Testis (tissue), 3 donors: ENCODE results near the gene CENPV. TPM values are rescaled to one million over a fixed set of nuclear protein-coding genes. Genes with fewer than 3 reads are reported as not detected.

ENCODE experiments used
- DNase-seq: peaks from one replicate; pipeline ENCODE4 v3.0.0-alpha.2; 2019
- H3K27ac ChIP-seq, 2 donors: fragments of 200-600 bp; sonication (generic); one replicate each; pipeline ENCODE4 v1.5.1; 2019
- H3K27me3 ChIP-seq: fragments of 200-600 bp; sonication (generic); one replicate; pipeline ENCODE4 v1.5.1; 2019
- H3K36me3 ChIP-seq: fragments of 200-600 bp; sonication (generic); one replicate; pipeline ENCODE4 v1.5.1; 2017; ENCODE audit warnings: low read depth; ENCODE audit errors: missing control alignments
- H3K4me1 ChIP-seq: fragments of 200-600 bp; sonication (generic); one replicate; pipeline ENCODE4 v1.5.1; 2019
- H3K4me3 ChIP-seq, 2 donors: fragments of 200-600 bp; sonication (generic); one replicate each; pipeline ENCODE4 v1.5.1; 2017 to 2019
- H3K9me3 ChIP-seq: fragments of 200-600 bp; sonication (generic); one replicate; pipeline ENCODE4 v1.5.1; 2017
- POLR2A ChIP-seq: fragments of 450-650 bp; IDR thresholded peaks from one replicate; pipeline ENCODE4 v1.6.1; 2017; ENCODE audit warnings: antibody characterized with exemption, mild to moderate bottlenecking, moderate library complexity
- WGBS, 2 donors: methylation state at CpG; one replicate each; pipeline ENCODE4 v1.1.5; 2018; 5-methylcytosine and 5-hydroxymethylcytosine counted together
- intact Hi-C: fragments of 100-400 bp; cut with DNase I; formaldehyde crosslinking; loops from one replicate; pipeline ENCODE4 v1.15.1; 2023; ENCODE audit warnings: low total_unique reads
- polyA plus RNA-seq: library from polyadenylated mRNA; stranded (reverse); fragments of 350-450 nt; fragmentation: Illumina TruSeq; extraction: RNeasy Lipid Tissue Mini Kit (QIAGEN cat#74804); gene quantifications from one replicate; pipeline ENCODE4 v1.2.3, GENCODE V29; 2014; ENCODE audit warnings: low read depth, low replicate concordance; ENCODE audit not compliant: insufficient read depth
- total RNA-seq, 2 donors: library from RNA; depleted of rRNA; stranded (reverse); fragments of >200 nt; gene quantifications; one replicate each; pipeline ENCODE4 v1.2.3, GENCODE V29; 2016
- TF ChIP-seq, protein P1 (sequence below), 3 experiments: fragments of 450-650 bp in 2 of 3; fragments of 200-600 bp in 1 of 3; sonication (generic) in 1 of 3; IDR thresholded peaks; one replicate each; pipeline ENCODE4 v1.5.1; 2016 to 2019; ENCODE audit warnings: antibody characterized with exemption in 3 of 3, mild to moderate bottlenecking in 2 of 3, moderate library complexity in 1 of 3

The CENPV gene
- total and polyA plus RNA-seq, 3 donors from 2014 or later: 73.5 to 119 (median 82.3) TPM

DNA sequence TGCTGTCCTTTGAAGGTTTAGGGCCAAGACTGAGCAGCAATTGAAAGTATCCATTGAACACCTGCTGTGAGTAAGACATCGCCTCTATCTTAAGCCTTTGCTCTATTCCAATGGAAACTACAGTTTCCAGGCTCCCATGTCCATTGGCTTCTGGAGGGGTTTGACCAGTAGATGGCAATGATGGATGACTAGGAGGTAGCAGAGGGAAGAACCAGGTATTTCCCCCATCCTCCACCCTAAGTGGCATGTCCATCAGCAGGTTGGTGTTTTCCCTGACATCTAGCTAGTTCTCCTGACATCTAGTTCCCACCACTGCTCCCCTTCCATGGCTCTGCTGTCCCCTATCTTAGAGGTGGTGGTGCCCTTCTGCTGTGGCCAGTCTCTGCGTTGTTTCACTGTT, 58.7 kb downstream of the CENPV start:
- no peak overlapping the region for H3K4me3 ChIP-seq
- no peaks in the 10 kb centered on the region for H3K9me3 ChIP-seq
- TF ChIP-seq, protein P1, sequence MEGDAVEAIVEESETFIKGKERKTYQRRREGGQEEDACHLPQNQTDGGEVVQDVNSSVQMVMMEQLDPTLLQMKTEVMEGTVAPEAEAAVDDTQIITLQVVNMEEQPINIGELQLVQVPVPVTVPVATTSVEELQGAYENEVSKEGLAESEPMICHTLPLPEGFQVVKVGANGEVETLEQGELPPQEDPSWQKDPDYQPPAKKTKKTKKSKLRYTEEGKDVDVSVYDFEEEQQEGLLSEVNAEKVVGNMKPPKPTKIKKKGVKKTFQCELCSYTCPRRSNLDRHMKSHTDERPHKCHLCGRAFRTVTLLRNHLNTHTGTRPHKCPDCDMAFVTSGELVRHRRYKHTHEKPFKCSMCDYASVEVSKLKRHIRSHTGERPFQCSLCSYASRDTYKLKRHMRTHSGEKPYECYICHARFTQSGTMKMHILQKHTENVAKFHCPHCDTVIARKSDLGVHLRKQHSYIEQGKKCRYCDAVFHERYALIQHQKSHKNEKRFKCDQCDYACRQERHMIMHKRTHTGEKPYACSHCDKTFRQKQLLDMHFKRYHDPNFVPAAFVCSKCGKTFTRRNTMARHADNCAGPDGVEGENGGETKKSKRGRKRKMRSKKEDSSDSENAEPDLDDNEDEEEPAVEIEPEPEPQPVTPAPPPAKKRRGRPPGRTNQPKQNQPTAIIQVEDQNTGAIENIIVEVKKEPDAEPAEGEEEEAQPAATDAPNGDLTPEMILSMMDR (IDR thresholded peaks at IDR 0.05): no peak
- TF ChIP-seq POLR2A: no peak
- peak overlapping the region in 1 of 2 donors; percentile 30 for H3K27ac ChIP-seq
- intact Hi-C loops: no loop called here
- 98 to 100% methylated on average over 2 of the region's 2 CpGs for WGBS, 2 donors
- DNase-seq: no peak
- H3K4me1 ChIP-seq: no peaks in the 10 kb centered on the region
- H3K27me3 ChIP-seq: no peaks in the 10 kb centered on the region
- no peaks in the 10 kb centered on the region for H3K36me3 ChIP-seq

GRCh38 chr17:16293931-16294330, 59.3 kb downstream of the CENPV start:
- TF ChIP-seq, protein P1 (IDR thresholded peaks at IDR 0.05): no peak
- no peak for TF ChIP-seq POLR2A
- no peak for DNase-seq
- no peaks in the 10 kb centered on the region for H3K36me3 ChIP-seq
- intact Hi-C loops: no loop called here
- H3K27ac ChIP-seq: peak overlapping the region in 1 of 2 donors; percentile 30
- H3K4me3 ChIP-seq: no peak overlapping the region
- 75 to 84% methylated on average over 2 to 3 of the region's 3 CpGs for WGBS, 2 donors
- H3K4me1 ChIP-seq: no peaks in the 10 kb centered on the region
- no peaks in the 10 kb centered on the region for H3K27me3 ChIP-seq
- H3K9me3 ChIP-seq: no peaks in the 10 kb centered on the region

Other genes with a start within 250 kb of the CENPV start
- gene NCOR1, start 137.9 kb downstream of the CENPV start, total RNA-seq: 100 to 1,000 TPM; 270 to 281 TPM
- 88.6 TPM for gene NCOR1, start 137.9 kb downstream of the CENPV start, polyA plus RNA-seq
- gene PIGL, start 136.3 kb downstream of the CENPV start, total RNA-seq: 10 to 100 TPM; 74.1 to 93.9 TPM
- 31.3 TPM for gene PIGL, start 136.3 kb downstream of the CENPV start, polyA plus RNA-seq
- gene UBB, start 27.6 kb upstream of the CENPV start, total RNA-seq: 1,000 to 10,000 TPM; 1,859 to 1,996 TPM
- gene UBB, start 27.6 kb upstream of the CENPV start, polyA plus RNA-seq: 3,514 TPM
- gene TRPV2, start 62.1 kb upstream of the CENPV start, total RNA-seq: 1 to 10 TPM; 7.1 to 7.7 TPM
- 7.6 TPM for gene TRPV2, start 62.1 kb upstream of the CENPV start, polyA plus RNA-seq
- 10 to 100 TPM; 44.5 to 47.9 TPM for gene LRRC75A, start 138.7 kb upstream of the CENPV start, total RNA-seq
- 39.1 TPM for gene LRRC75A, start 138.7 kb upstream of the CENPV start, polyA plus RNA-seq
- 10 to 100 TPM in 1 of 2 donors, 1 to 10 TPM in 1; 8.5 to 12.1 TPM for gene ZNF287, start 215.7 kb upstream of the CENPV start, total RNA-seq
- gene ZNF287, start 215.7 kb upstream of the CENPV start, polyA plus RNA-seq: 3.7 TPM